ENCODE measurements around the gene EIF3C.
"Not testable (repeated sequence)": the region's sequence is repeated elsewhere in the genome, so short reads cannot be mapped to it uniquely, and the experiment has no call there.

The EIF3C gene

GRCh38 chr16:28750469-28751067, 39.3 kb downstream of the EIF3C start:
- DNase-seq (ENCODE audit: low read depth): not testable (repeated sequence)

- not testable (repeated sequence) for DNase-seq (ENCODE audit: low read depth)
These were observed 40.2 kb downstream of the EIF3C start, which contains the start of gene NPIPB9 for GRCh38 chr16:28751487-28751886. NPIPB9 (plus strand) TSS chr16:28751787.

- not testable (repeated sequence) for DNase-seq (ENCODE audit: low read depth)
These were observed 70.4 kb downstream of the EIF3C start for GRCh38 chr16:28781697-28782096.

- DNase-seq (ENCODE audit: low read depth): not testable (repeated sequence)
These were observed 71.1 kb downstream of the EIF3C start for GRCh38 chr16:28782357-28782756.
